AG09319 (cell line): Measurements from ENCODE around the gene PLOD1.

Experiments
- DNase-seq: peaks from one replicate; pipeline ENCODE4 v3.0.0-alpha.2; 2010; ENCODE audit warnings: low read depth; ENCODE audit errors: extremely low read depth
- TF ChIP-seq, protein P1 (sequence below): IDR thresholded peaks from 2 replicates; pipeline ENCODE4 v1.5.1; 2011; ENCODE audit warnings: low read depth, mild to moderate bottlenecking, inconsistent platforms, low read length, moderate library complexity

Gene PLOD1

GRCh38 chr1:11960715-11961114 lies 26.2 kb downstream of the PLOD1 start:
- TF ChIP-seq, protein P1, sequence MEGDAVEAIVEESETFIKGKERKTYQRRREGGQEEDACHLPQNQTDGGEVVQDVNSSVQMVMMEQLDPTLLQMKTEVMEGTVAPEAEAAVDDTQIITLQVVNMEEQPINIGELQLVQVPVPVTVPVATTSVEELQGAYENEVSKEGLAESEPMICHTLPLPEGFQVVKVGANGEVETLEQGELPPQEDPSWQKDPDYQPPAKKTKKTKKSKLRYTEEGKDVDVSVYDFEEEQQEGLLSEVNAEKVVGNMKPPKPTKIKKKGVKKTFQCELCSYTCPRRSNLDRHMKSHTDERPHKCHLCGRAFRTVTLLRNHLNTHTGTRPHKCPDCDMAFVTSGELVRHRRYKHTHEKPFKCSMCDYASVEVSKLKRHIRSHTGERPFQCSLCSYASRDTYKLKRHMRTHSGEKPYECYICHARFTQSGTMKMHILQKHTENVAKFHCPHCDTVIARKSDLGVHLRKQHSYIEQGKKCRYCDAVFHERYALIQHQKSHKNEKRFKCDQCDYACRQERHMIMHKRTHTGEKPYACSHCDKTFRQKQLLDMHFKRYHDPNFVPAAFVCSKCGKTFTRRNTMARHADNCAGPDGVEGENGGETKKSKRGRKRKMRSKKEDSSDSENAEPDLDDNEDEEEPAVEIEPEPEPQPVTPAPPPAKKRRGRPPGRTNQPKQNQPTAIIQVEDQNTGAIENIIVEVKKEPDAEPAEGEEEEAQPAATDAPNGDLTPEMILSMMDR = no peak
- no peak for DNase-seq

DNA sequence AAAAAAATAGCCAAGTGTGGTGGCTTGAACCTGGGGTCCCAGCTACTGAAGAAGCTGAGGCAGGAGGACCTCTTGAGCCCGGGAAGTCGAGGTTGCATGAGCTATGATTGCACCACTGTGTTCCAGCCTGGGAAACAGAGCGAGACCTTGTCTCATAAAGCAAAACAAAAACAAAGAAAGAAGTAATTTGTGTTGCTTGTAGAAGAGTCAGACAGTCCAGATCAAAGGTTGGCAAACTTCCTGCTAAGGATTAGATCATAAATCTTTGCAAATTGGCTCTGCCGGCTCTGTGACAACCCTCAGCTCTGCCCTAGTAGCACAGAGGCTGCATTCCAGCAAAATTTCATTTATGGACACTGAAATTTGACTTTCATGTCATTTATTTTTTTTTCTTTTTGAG lies 26.7 kb downstream of the PLOD1 start:
- TF ChIP-seq, protein P1 = no peak
- DNase-seq = no peak

- TF ChIP-seq, protein P1 = no peak
- no peak for DNase-seq
Measured at GRCh38 chr1:11963622-11964021, 29.1 kb downstream of the PLOD1 start.

DNA sequence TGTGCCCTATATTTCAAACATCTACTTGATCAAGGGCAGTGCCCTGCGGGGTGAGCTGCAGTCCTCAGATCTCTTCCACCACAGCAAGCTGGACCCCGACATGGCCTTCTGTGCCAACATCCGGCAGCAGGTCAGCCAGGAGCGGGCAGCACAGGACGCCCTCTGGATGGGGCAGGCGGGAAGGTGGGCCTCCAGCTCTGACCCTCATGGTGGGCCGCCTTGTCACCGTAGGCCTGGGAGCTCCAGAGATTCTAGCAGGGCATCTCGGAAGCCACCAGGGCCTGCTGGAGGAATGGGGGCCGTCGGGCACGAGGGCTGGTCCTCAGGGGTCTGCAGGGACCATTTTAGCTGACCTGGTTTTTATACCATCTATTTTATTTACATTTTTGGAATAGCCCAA lies 30.1 kb downstream of the PLOD1 start:
- TF ChIP-seq, protein P1 = no peak
- no peak for DNase-seq

- TF ChIP-seq, protein P1 = peak; percentile 4; the same call in 1 of the 2 replicates
- DNase-seq = no peak
Measured at GRCh38 chr1:11967028-11967547, 32.6 kb downstream of the PLOD1 start.

DNA sequence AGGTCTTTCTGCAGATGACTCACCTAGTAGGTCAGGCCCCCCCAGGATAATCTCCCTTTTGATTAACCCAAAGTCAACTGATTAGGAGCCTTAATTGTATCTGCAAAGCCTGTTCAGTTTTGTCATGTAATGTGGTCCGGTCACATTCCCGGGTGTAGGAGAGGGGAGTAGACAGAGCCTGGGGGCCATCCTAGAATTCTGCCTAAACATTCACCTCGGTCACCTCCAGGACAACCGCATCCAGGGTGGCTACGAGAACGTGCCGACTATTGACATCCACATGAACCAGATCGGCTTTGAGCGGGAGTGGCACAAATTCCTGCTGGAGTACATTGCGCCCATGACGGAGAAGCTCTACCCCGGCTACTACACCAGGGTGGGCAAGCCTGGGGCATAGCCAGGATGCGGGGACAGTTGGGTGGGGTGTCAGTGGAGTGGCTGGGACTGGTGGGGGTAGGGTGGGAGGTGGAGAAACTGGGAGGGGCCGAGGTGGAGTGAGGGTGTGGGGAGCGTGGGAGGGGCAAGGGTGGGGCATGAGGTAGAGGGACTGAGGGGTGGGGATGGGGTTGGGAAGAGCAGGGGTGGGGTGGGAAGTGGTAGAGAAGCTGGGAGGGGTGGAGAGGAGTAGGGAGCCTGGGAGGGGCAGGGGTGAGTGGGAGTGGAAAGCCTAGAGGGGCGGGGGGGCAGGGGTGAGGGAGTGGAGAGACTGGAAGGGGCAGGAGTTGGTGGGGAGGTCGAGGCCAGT lies 36.1 kb downstream of the PLOD1 start:
- DNase-seq = no peak
- TF ChIP-seq, protein P1 = no peak

DNA sequence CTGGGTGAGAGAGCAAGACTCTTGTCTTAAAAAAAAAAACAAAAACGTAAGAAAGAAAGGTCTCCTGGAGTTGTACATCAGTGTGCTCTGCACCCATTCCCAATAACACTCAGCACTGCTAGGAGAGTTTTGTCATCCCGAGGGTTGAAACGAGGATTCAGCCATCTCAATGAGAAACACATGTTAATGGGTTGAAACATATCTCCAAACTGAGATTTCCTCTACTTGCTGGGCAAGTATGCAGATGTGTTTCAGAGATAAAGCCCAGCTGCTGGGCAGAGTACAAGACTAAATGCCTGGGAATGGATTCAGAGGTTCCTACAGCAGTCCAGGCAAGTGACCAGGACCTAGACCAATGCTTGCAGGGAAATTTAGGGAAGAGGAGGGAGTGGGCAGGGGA lies 43.1 kb downstream of the PLOD1 start:
- DNase-seq = peak; percentile 57
- TF ChIP-seq, protein P1 = no peak
